Activated CD8-positive, alpha-beta T cell treated with anti-CD3 and anti-CD28 coated beads for 36 hours (primary cell): ENCODE data around the gene PTRH1. TPM values are rescaled to one million over a fixed set of nuclear protein-coding genes. Genes with fewer than 3 reads are reported as not detected.

Experiments
- ATAC-seq: fragments of 200-7000 bp; cut with Tn5 transposase; one replicate; pipeline ENCODE4 v1.10.0; 2021; ENCODE audit warnings: mild to moderate bottlenecking, moderate library complexity
- CTCF ChIA-PET: fragments of 350-600 bp; sonication (Branson Sonifier 250); formaldehyde crosslinking; loops from one replicate; lab custom pipeline; 2021; ENCODE audit warnings: antibody characterized with exemption; lab: Charles Lee
- POLR2A ChIA-PET: fragments of 350-600 bp; sonication (Branson Sonifier 250); formaldehyde crosslinking; loops from one replicate; lab custom pipeline; 2021; ENCODE audit warnings: antibody characterized with exemption; lab: Charles Lee
- DNase-seq: peaks from one replicate; pipeline ENCODE4 v3.0.0-alpha.2; 2020
- H3K27ac Mint-ChIP-seq: one replicate; pipeline ENCODE4 v1.8.0; 2021; ENCODE audit warnings: mild to moderate bottlenecking, mixed read lengths
- H3K27me3 Mint-ChIP-seq: one replicate; pipeline ENCODE4 v1.8.0; 2021; ENCODE audit warnings: mixed read lengths
- H3K36me3 Mint-ChIP-seq: one replicate; pipeline ENCODE4 v1.8.0; 2021; ENCODE audit warnings: low read depth, mixed read lengths
- H3K4me1 Mint-ChIP-seq: one replicate; pipeline ENCODE4 v1.8.0; 2021; ENCODE audit warnings: low read depth, mixed read lengths
- H3K4me3 Mint-ChIP-seq: one replicate; pipeline ENCODE4 v1.8.0; 2021; ENCODE audit warnings: mild to moderate bottlenecking, moderate library complexity, mixed read lengths
- H3K9me3 Mint-ChIP-seq: one replicate; pipeline ENCODE4 v1.8.0; 2021; ENCODE audit warnings: mixed read lengths
- intact Hi-C: fragments of 100-400 bp; cut with micrococcal nuclease; formaldehyde crosslinking; loops from one replicate; pipeline ENCODE4 v1.10.0; 2022
- total RNA-seq, 2 experiments: library from RNA; stranded (reverse); gene quantifications; one replicate each; pipeline ENCODE4 v1.2.3, GENCODE V29; 2021
- TF ChIP-seq, protein P1 (sequence below): fragments of 200-600 bp; IDR thresholded peaks from one replicate; pipeline ENCODE4 v1.8.0; 2022; ENCODE audit warnings: antibody characterized with exemption, mild to moderate bottlenecking

Gene PTRH1
- total RNA-seq, 2 experiments from 2014 or later = 15.9 to 16.0 TPM

- intact Hi-C loops = no loop called here
- no peak for DNase-seq
- POLR2A ChIA-PET = interaction anchor here (1.0 kb wide), 1 partner anchor 150 kb away, joined by 4 read pairs; no protein-coding TSS in a partner anchor
- Mint-ChIP-seq H3K4me1 (no peaks in the 10 kb centered on the region), H3K9me3 (no peaks in the 10 kb centered on the region), H3K36me3 (peaks cover 5% of the 10 kb centered on the region), H3K27me3 (no peaks in the 10 kb centered on the region), H3K27ac (no peak overlapping the region), H3K4me3 (no peak overlapping the region)
- TF ChIP-seq, protein P1, sequence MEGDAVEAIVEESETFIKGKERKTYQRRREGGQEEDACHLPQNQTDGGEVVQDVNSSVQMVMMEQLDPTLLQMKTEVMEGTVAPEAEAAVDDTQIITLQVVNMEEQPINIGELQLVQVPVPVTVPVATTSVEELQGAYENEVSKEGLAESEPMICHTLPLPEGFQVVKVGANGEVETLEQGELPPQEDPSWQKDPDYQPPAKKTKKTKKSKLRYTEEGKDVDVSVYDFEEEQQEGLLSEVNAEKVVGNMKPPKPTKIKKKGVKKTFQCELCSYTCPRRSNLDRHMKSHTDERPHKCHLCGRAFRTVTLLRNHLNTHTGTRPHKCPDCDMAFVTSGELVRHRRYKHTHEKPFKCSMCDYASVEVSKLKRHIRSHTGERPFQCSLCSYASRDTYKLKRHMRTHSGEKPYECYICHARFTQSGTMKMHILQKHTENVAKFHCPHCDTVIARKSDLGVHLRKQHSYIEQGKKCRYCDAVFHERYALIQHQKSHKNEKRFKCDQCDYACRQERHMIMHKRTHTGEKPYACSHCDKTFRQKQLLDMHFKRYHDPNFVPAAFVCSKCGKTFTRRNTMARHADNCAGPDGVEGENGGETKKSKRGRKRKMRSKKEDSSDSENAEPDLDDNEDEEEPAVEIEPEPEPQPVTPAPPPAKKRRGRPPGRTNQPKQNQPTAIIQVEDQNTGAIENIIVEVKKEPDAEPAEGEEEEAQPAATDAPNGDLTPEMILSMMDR = no peak
- no peak for ATAC-seq
- CTCF ChIA-PET = interaction anchor here (1.8 kb wide), 1 partner anchor 34 kb away, joined by 5 read pairs; no protein-coding TSS in a partner anchor
Measured at GRCh38 chr9:127679506-127679905, 36.0 kb downstream of the PTRH1 start.

GRCh38 chr9:127676638-127677037 lies 38.8 kb downstream of the PTRH1 start:
- CTCF ChIA-PET = interaction anchor here (0.6 kb wide), 1 partner anchor 512 kb away, joined by 3 read pairs; no protein-coding TSS in a partner anchor
- ATAC-seq (no peak), DNase-seq (no peak)
- Mint-ChIP-seq H3K27ac (no peak overlapping the region), H3K4me1 (no peaks in the 10 kb centered on the region), H3K27me3 (no peaks in the 10 kb centered on the region), H3K9me3 (no peaks in the 10 kb centered on the region), H3K36me3 (peaks cover 5% of the 10 kb centered on the region), H3K4me3 (no peak overlapping the region)
- TF ChIP-seq, protein P1 = no peak
- POLR2A ChIA-PET = no interaction called here
- intact Hi-C loops = no loop called here

GRCh38 chr9:127673234-127673633 lies 42.2 kb downstream of the PTRH1 start:
- H3K9me3 Mint-ChIP-seq = no peaks in the 10 kb centered on the region
- ATAC-seq = no peak
- no peak overlapping the region for H3K4me3 Mint-ChIP-seq
- H3K4me1 Mint-ChIP-seq = no peaks in the 10 kb centered on the region
- intact Hi-C loops = no loop called here
- H3K36me3 Mint-ChIP-seq = no peaks in the 10 kb centered on the region
- no peaks in the 10 kb centered on the region for H3K27me3 Mint-ChIP-seq
- DNase-seq = no peak
- CTCF ChIA-PET = no interaction called here
- POLR2A ChIA-PET = no interaction called here
- TF ChIP-seq, protein P1 = no peak
- no peak overlapping the region for H3K27ac Mint-ChIP-seq

DNA sequence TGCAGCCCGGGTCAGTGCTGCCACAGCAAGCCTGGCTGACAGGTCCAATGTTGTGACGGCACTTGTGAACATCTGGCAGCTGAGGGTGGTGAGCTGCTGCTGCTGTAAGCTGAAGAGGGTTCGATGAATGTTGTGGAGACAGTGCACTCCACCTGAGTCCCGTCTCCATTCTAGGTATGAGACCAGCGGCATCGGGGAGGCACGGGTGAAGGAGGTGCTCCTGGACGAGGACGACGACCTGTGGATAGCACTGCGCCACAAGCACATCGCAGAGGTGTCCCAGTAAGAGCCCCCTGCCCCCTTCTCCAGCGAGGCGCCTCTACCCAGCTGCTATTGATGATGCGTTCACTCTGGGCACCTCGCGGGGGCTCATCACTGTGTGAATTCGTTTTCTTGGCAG lies 47.6 kb downstream of the PTRH1 start:
- ATAC-seq (no peak), DNase-seq (no peak)
- intact Hi-C loops = no loop called here
- Mint-ChIP-seq H3K36me3 (no peaks in the 10 kb centered on the region), H3K27ac (no peak overlapping the region), H3K4me3 (no peak overlapping the region), H3K4me1 (no peaks in the 10 kb centered on the region), H3K27me3 (no peaks in the 10 kb centered on the region), H3K9me3 (no peaks in the 10 kb centered on the region)
- CTCF ChIA-PET = interaction anchor here (1.5 kb wide), 1 partner anchor 13 kb away, joined by 3 read pairs; no protein-coding TSS in a partner anchor
- POLR2A ChIA-PET = no interaction called here
- TF ChIP-seq, protein P1 = no peak

DNA sequence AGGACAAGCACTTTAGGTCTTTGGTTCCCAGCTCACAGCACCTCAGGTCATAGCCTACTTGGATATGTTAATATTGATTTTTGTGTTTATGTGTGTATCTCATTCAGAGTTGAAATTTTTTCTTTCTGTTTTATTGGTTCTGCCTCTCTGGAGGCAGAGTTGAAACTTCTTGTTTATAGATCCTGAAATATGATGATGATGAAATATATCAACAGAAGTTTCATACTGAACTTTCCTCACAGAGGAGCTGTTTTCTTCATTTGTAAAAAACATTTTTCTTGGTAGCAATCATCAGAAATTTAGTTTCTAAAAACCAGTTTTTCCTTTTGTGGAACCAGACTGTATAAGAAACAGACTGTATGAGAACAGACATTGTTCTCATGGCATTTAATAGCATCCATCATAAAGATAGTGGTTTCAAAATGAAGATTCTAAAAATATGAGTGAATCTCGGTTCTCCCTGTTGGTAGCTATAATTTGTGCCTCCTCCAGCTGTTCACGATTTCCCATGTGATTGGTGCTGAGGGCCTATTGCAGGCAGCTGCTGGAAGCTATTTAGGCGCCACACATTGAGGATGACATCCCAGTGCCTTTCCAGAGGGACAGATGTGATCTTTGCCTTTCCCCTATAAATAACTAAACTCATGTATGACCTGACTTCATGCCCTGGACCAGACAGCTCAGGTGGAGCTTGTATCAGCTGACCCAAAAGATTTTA lies 48.2 kb downstream of the PTRH1 start:
- no peaks in the 10 kb centered on the region for H3K36me3 Mint-ChIP-seq
- H3K9me3 Mint-ChIP-seq = no peaks in the 10 kb centered on the region
- H3K4me3 Mint-ChIP-seq = no peak overlapping the region
- TF ChIP-seq, protein P1 = no peak
- no peaks in the 10 kb centered on the region for H3K4me1 Mint-ChIP-seq
- no peak overlapping the region for H3K27ac Mint-ChIP-seq
- CTCF ChIA-PET = interaction anchor here (0.5 to 1.2 kb wide), 2 partner anchors 67 to 142 kb away, joined by 3 to 5 read pairs; partner anchors contain the start of gene TOR2A
- no peaks in the 10 kb centered on the region for H3K27me3 Mint-ChIP-seq
- POLR2A ChIA-PET = interaction anchor here (0.7 kb wide), 1 partner anchor 243 kb away, joined by 4 read pairs; the partner anchor contains the start of gene ZNF79
- no peak for ATAC-seq
- no peak for DNase-seq
- intact Hi-C loops = no loop called here
